DLD1 (cell line): ENCODE data around the gene PXDN.

ENCODE experiments used
- in situ Hi-C: cut with HindIII; loops from 2 replicates; pipeline ENCODE4 v1.10.0; 2017; ENCODE audit warnings: low sequenced_read_pairs

PXDN gene

DNA sequence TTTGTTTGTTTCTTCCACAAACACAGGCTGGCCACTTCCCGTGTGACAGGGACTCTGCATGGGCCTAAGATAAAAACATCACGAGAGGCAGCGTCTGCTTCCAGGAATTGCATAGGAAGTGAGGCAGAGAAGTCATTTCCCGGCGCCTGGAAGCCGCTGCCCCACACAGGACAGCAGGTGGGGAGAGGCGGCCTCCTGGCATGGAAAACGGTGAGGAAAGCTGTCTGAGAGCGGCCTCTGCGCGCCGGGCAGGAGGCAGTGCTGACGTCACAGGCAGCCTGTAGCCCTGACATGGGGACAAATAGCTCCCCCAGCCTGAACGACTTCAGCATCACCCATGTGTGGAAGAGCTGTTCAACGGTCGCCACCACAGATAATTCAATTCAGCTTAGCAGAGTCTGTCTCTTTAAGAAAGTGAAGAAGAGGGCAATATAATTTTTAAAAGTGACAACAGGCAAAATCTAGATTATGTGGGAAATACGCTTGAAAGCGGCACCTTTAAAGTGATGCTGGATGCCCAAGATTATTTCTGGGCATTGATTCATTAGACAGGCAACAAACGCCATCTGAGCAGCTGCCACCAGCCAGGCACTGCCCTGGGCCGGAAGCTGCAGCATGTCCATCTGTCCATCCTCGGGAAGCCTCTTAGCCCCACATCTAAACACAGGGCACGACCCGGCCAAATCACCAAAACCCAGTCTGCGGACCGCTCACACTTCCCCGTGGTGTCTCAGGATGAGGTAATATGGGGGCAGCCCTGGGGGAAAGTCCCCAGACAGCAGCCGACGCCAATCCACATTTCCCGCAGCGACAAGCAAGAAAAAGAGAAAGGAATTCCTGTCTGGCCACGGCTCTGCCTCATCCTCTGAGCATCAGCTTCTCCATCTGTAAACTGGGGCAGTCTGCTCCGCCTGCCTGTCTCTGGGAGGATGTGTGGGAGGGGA lies 138.9 kb downstream of the PXDN start:
- in situ Hi-C loops: no loop called here

DNA sequence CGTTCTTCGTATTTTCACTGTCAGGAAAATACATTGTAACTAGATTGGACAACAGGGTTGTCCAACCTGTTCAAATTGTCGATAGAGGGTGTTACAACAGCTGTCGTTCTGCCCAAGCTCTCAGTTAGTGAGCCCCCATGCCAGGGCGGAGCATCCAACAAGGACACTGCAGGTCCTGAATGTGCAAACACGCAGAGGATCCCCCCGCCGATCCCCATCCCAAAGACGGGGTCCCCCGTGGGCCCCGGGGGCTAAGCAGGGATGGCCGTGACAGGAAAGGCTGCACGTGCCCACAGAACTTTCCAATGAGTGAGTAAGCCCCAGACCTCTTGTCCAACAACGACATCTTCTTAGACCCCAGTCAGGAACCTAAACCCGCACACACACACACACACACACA lies 140.8 kb downstream of the PXDN start:
- in situ Hi-C loops: no loop called here

- in situ Hi-C loops: no loop called here
Measured at GRCh38 chr2:1603059-1603458, 141.3 kb downstream of the PXDN start.

GRCh38 chr2:1602278-1603010 lies 141.9 kb downstream of the PXDN start:
- in situ Hi-C loops: no loop called here

GRCh38 chr2:1601471-1602277 lies 142.6 kb downstream of the PXDN start:
- in situ Hi-C loops: no loop called here

- in situ Hi-C loops: no loop called here
Measured at GRCh38 chr2:1601067-1601412, 143.3 kb downstream of the PXDN start.

- in situ Hi-C loops: no loop called here
Measured at GRCh38 chr2:1600191-1601066, 143.9 kb downstream of the PXDN start.

GRCh38 chr2:1599301-1600085 lies 144.8 kb downstream of the PXDN start:
- in situ Hi-C loops: no loop called here

GRCh38 chr2:1598800-1599199 lies 145.5 kb downstream of the PXDN start:
- in situ Hi-C loops: no loop called here

DNA sequence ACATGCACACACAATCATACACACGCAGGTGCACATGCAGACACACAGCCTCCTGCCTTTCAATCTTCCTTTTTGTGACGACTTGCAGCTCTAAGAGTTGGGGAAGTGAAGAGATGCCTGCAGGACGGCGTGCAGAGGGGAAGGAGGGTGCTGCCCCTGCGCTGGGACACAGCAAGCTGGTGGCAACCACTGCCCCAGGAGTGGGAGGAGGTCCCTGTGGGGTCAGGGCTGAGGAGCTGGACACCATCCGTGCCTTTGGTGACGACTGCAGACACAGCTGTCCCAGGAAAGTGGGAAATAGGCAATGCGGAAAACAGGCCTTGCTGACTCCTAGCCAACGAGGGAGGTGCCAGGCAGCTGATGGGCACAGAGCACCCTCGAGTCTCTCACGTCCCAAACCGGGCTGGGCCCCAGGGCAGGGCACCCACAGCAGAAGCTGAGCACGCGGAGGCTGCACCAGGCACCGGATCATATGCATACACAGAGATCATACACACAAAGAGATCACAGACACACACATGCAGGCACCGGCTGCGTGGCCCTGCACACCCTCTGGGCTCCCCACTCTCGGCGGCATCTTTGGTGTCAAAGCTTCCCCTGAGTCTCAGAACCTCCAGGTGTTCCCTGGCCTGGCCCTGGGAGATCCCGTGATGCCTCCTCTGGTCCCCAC lies 146.1 kb downstream of the PXDN start:
- in situ Hi-C loops: no loop called here

DNA sequence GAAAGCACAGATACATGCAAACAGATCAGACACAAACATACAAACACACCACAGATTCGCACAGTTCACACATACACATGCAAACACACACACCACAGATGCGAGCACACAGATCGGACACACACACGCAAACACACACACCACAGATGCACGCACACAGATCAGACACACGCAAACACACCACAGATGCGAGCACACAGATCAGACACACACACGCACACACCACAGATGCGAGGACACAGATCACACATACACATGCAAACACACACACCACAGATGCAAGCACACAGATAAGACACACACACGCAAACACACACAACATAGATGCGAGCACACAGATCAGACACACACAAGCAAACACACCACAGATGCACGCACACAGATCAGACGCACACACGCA lies 149.0 kb downstream of the PXDN start:
- in situ Hi-C loops: no loop called here

DNA sequence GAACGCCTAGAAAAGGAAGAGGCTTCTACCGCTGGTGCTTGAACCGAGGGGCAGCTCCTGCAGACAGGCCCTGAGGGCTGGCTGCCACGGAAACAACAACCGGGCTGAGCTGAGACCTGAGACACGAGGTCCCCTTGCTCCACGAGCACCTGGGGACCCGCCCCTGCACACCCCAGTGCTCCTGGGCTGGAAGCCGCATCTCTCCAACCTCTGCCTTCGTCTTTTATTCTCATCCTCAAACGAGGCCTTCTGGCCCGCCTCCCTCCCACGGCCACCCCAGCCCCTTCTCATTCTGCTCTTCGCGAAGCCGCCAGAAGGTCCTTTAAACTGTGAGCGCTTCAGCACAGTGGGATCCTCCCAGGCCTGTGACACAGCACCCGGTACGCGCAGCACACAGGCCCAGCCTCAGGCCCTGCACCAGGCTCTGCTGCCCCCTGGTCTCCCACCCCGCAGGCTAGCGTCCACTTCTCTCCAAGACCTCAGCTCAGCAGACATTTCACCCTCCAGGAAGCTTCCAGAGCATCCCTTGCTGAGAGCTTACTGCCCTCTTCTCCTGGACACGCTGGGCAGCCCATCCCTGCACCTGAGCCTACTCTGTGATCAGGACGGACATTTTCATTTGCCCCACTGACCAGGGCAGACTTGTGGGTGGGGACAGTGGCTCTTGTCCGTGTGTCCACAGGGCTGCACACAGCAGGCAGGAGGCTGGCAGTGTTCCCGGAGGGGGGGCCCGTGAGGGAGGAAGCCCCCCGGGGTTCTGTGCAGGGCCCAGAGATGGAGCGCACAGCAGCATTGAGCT lies 149.7 kb downstream of the PXDN start:
- in situ Hi-C loops: no loop called here

- in situ Hi-C loops: no loop called here
Measured at GRCh38 chr2:1594123-1594372, 150.3 kb downstream of the PXDN start.

DNA sequence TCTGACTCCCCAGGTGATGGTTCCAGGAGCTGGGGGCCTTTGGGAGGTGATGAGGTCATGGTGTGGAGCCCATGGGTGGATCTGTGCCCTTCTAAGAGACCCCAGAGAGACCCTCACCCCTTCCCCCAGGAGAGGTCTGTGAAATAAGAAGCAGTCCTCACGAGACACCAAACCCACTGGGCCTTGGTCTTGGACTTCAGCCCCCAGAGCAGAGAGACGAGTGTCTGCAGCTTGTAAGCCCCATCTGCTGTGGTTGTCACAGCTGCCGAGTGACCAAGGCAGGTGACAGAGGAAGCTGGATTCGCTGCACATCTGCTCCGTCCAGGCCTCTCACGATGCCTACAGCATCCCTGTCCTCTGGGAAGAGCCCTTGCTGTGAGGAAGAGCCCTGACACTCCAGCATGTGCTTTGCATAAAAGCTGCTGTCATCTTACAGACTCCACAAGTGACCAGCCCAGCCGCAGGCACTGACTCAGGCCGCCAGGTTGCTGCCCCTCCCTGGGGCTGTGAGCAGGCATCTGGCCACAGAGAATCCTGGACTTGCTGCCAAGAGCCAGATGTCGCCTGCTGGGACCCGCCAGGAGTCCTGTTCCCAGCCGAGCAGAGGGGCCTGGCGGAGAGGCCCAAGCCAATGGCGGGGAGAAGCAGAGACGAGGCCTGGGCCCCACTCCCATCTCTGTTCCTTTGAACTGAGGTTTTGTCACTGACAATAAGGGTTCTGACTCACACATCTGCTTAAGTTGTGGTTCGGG lies 150.8 kb downstream of the PXDN start:
- in situ Hi-C loops: no loop called here

DNA sequence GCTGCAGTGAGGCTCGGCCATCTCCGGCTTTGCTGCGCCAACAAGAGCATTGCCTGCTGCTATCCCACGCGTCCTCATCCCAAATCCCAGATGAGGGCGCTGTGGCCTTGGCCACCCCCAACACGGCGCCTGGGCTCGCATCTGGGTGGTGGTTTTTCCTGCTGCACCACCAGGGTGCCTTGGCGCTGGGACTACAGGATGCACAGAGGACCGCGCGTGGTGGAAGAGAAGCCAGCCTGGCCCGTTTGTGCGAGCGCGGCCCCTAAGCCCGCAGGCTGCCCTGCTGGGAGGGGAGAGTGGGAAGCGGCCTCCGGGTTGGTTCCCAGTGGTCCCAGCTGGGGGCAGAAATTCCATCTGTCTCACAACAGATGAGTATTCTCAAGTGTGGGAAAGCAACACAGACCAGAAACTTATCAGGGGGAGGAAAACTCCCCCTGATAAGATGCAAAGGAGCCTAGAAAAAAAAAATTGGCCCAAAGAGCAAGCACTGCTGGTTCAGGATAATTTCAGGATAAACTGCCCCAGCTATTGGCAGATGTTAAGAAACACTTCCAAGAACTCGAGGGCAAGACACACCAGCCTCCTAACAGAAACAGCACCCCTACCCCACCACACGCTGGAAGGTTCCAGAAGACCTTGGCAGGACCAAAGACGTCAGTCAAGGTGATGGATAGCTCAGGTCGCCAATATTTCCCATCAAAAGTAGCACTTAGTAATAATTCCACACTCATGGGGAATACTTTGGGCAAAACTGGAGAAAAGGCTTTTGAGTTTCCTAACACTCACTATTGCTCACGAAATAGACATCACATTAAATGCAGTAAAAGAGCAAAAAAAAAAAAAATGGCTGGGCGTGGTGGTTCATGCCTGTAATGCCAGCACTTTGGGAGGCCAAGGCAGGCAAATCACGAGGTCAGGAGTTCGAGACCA lies 152.1 kb downstream of the PXDN start:
- in situ Hi-C loops: no loop called here

DNA sequence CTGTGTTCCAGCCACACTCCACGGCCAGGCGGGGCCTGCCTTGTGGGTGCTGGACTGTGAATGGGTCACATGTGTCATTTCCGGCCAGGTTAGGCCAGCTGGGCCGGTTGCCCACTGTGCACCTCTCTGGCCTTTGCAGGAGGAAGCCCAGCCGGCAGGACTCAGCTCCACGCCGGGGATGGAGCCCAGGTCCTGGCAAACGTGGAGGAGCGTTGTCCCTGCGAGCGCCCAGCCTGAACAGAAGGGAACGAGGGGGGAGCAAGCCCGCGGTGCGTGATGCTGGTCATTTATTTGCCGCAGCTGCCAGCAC lies 152.9 kb downstream of the PXDN start:
- in situ Hi-C loops: no loop called here
